Measurements from ENCODE around the gene PLCXD1. TPM values are rescaled to one million over a fixed set of nuclear protein-coding genes. Genes with fewer than 3 reads are reported as not detected.
"Not testable (repeated sequence)": the region's sequence is repeated elsewhere in the genome, so short reads cannot be mapped to it uniquely, and the experiment has no call there.

PLCXD1 gene
- total RNA-seq, 1 donor from 2014 or later = 14.0 TPM

- Histone ChIP-seq H3K4me1 (no peaks in the 10 kb centered on the region), H3K27ac (no peak overlapping the region), H3K36me3 (no peaks in the 10 kb centered on the region), H3K4me3 (no peak overlapping the region), H3K9me3 (no peaks in the 10 kb centered on the region), H3K27me3 (no peaks in the 10 kb centered on the region)
- DNase-seq (ENCODE audit: extremely low spot score in 2 of 2) = no peak
- no peak for TF ChIP-seq POLR2AphosphoS5 (IDR thresholded peaks at IDR 0.05; ENCODE audit: insufficient read depth in 1 of 2, low read depth in 1 of 2)
- no peak for TF ChIP-seq CTCF (IDR thresholded peaks at IDR 0.05)
- TF ChIP-seq POLR2A (IDR thresholded peaks at IDR 0.05) = no peak
- intact Hi-C loops (cut with DNase I) = no loop called here
These were observed 19.8 kb upstream of the PLCXD1 start for GRCh38 chrX:261167-261918.

DNA sequence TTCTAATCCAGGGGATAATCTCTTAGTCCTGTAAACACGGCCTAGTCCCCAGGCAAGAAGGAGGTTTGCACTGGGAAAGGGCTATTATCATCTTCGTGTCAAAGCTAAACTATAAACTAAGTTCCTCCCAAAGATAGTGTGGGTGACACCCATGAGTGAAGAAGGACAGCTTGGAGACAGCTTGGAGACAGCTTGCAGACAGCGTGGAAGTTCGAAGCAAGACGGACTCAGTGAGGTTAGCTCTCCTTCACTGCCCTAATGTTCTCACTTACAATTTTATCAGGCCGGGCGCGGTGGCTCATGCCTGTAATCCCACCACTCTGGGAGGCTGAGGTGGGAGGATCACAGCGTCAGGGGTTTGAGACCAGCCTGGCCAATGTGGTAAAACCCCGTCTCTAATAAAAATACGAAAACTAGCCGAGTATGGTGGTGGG is 19.2 kb upstream of the PLCXD1 start:
- Histone ChIP-seq H3K4me3 (no peak overlapping the region), H3K4me1 (no peaks in the 10 kb centered on the region), H3K27ac (no peak overlapping the region), H3K36me3 (no peaks in the 10 kb centered on the region), H3K27me3 (no peaks in the 10 kb centered on the region), H3K9me3 (no peaks in the 10 kb centered on the region)
- intact Hi-C loops (cut with DNase I) = no loop called here
- TF ChIP-seq POLR2A (IDR thresholded peaks at IDR 0.05) (no peak), CTCF (IDR thresholded peaks at IDR 0.05) (no peak), POLR2AphosphoS5 (IDR thresholded peaks at IDR 0.05; ENCODE audit: insufficient read depth in 1 of 2, low read depth in 1 of 2) (no peak)
- no peak for DNase-seq (ENCODE audit: extremely low spot score in 2 of 2)

- TF ChIP-seq POLR2AphosphoS5 (IDR thresholded peaks at IDR 0.05; ENCODE audit: insufficient read depth in 1 of 2, low read depth in 1 of 2) = no peak
- no peak for TF ChIP-seq CTCF (IDR thresholded peaks at IDR 0.05)
- no peak for TF ChIP-seq POLR2A (IDR thresholded peaks at IDR 0.05)
- intact Hi-C loops (cut with DNase I) = no loop called here
- no peaks in the 10 kb centered on the region for H3K27me3 ChIP-seq
- H3K4me3 ChIP-seq = no peak overlapping the region
- H3K4me1 ChIP-seq = no peaks in the 10 kb centered on the region
- DNase-seq (ENCODE audit: extremely low spot score in 2 of 2) = no peak
- no peak overlapping the region for H3K27ac ChIP-seq
- H3K9me3 ChIP-seq = no peaks in the 10 kb centered on the region
- no peaks in the 10 kb centered on the region for H3K36me3 ChIP-seq
These were observed 18.7 kb upstream of the PLCXD1 start for GRCh38 chrX:262381-262909.

GRCh38 chrX:264006-264405 is 17.2 kb upstream of the PLCXD1 start:
- H3K36me3 ChIP-seq; intact Hi-C loops (cut with DNase I); H3K27me3 ChIP-seq; H3K4me3 ChIP-seq; H3K4me1 ChIP-seq; H3K9me3 ChIP-seq; H3K27ac ChIP-seq; DNase-seq (ENCODE audit: extremely low spot score in 2 of 2): not testable (repeated sequence)

DNA sequence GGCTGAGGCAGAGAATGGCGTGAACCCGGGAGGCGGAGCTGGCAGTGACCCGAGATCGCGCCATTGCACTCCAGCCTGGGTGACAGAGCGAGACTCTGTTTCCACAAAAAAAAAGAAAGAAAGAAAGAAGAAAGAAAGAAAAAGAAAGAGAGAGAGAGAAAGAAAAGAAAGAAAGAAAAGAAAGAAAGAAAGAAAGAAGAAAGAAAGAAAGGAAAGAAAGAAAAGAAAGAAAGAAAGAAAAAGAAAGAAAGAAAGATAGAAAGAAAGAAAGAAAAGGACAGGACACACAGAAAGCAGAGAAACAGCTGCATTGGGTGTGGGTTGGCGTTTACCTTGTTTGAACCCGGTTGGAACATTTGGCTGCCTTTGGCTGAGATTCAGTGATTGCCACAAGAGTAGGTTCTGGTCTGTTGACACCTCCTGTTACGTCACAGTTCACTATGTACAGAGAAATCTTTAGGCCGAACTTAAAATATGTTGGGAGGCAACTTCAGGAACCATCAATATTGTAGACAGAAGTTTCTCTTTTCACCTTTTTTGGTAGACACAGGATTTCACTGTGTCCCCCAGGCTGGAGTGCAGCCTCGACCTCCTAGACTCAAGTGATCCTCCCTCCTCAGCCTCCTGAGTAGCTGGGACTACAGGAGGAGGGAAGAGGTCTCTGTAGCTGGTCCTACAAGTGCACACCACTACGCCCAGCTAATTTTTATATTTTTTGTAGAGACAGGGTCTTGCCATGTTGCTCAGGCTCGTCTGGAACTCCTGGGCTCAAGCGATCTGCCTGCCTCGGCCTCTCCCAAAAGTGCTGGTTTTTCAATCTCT is 16.3 kb upstream of the PLCXD1 start:
- intact Hi-C loops (cut with DNase I) = no loop called here
- no peak overlapping the region for H3K27ac ChIP-seq
- TF ChIP-seq CTCF (IDR thresholded peaks at IDR 0.05) (no peak), POLR2A (IDR thresholded peaks at IDR 0.05) (no peak), POLR2AphosphoS5 (IDR thresholded peaks at IDR 0.05; ENCODE audit: insufficient read depth in 1 of 2, low read depth in 1 of 2) (no peak)

More for the DNA sequence above, 16.3 kb upstream of the PLCXD1 start:
- Histone ChIP-seq H3K36me3 (no peaks in the 10 kb centered on the region), H3K4me3 (no peak overlapping the region), H3K9me3 (no peaks in the 10 kb centered on the region), H3K27me3 (no peaks in the 10 kb centered on the region), H3K4me1 (no peaks in the 10 kb centered on the region)
- DNase-seq (ENCODE audit: extremely low spot score in 2 of 2) = no peak

All from vagina (tissue), 2 donors.